ENCODE measurements around the gene MYLIP.
"Not testable (repeated sequence)": the region's sequence is repeated elsewhere in the genome, so short reads cannot be mapped to it uniquely, and the experiment has no call there.

The MYLIP gene

GRCh38 chr6:16146028-16146427, 17.1 kb downstream of the MYLIP start:
- no peak for DNase-seq

- peak; percentile 41 for DNase-seq
Observed at GRCh38 chr6:16146527-16146955, 17.7 kb downstream of the MYLIP start.

- no peak for DNase-seq
Observed at GRCh38 chr6:16148498-16148897, 19.6 kb downstream of the MYLIP start.

- DNase-seq, result no peak
Observed at GRCh38 chr6:16149305-16149704, 20.4 kb downstream of the MYLIP start.

GRCh38 chr6:16150098-16150497, 21.2 kb downstream of the MYLIP start:
- no peak for DNase-seq

- DNase-seq, result no peak
Observed at GRCh38 chr6:16153211-16153820, 24.4 kb downstream of the MYLIP start.

- no peak for DNase-seq
Observed at GRCh38 chr6:16154904-16155303, 26.0 kb downstream of the MYLIP start.

- DNase-seq, result no peak
Observed at GRCh38 chr6:16157492-16157891, 28.6 kb downstream of the MYLIP start.

GRCh38 chr6:16157909-16158308, 29.0 kb downstream of the MYLIP start:
- no peak for DNase-seq

- DNase-seq, result no peak
Observed at GRCh38 chr6:16158943-16159557, 30.2 kb downstream of the MYLIP start.

- DNase-seq, result no peak
Observed at GRCh38 chr6:16160794-16161193, 31.9 kb downstream of the MYLIP start.

- DNase-seq, result no peak
Observed at GRCh38 chr6:16162003-16162402, 33.1 kb downstream of the MYLIP start.

GRCh38 chr6:16163066-16163465, 34.2 kb downstream of the MYLIP start:
- DNase-seq, result no peak

- DNase-seq, result no peak
Observed at GRCh38 chr6:16163535-16164300, 34.8 kb downstream of the MYLIP start.

- no peak for DNase-seq
Observed at GRCh38 chr6:16165641-16166040, 36.8 kb downstream of the MYLIP start.

GRCh38 chr6:16166871-16167608, 38.2 kb downstream of the MYLIP start:
- DNase-seq, result no peak

- DNase-seq, result no peak
Observed at GRCh38 chr6:16168121-16168520, 39.2 kb downstream of the MYLIP start.

GRCh38 chr6:16168858-16169257, 40.0 kb downstream of the MYLIP start:
- no peak for DNase-seq

GRCh38 chr6:16171400-16171799, 42.5 kb downstream of the MYLIP start:
- no peak for DNase-seq

- DNase-seq, result no peak
Observed at GRCh38 chr6:16173167-16173940, 44.5 kb downstream of the MYLIP start.

- no peak for DNase-seq
Observed at GRCh38 chr6:16174416-16175078, 45.7 kb downstream of the MYLIP start.

GRCh38 chr6:16176600-16176999, 47.7 kb downstream of the MYLIP start:
- DNase-seq, result not testable (repeated sequence)
